Measurements from ENCODE around the gene IP6K1.

Gene IP6K1

GRCh38 chr3:49794926-49795905 is 8.9 kb upstream of the IP6K1 start:
- no peak overlapping the region for H3K27ac ChIP-seq (ENCODE audit: low read depth, low read length, poor library complexity, severe bottlenecking)
- H3F3A ChIP-seq (ENCODE audit: insufficient read depth, low read length) = no peaks in the 10 kb centered on the region
- H3K27me3 ChIP-seq (ENCODE audit: insufficient read depth, low read length) = no peaks in the 10 kb centered on the region; the same call in 1 of the 2 replicates
- H2AFZ ChIP-seq (ENCODE audit: low read length) = no peak overlapping the region
- no peaks in the 10 kb centered on the region for H3K9me3 ChIP-seq (ENCODE audit: low read length)
- H3K9me2 ChIP-seq (ENCODE audit: low read depth, low read length) = no peaks in the 10 kb centered on the region
- H3K9ac ChIP-seq (ENCODE audit: low read length) = no peak overlapping the region
- no peak overlapping the region for H3K4me2 ChIP-seq (ENCODE audit: low read length)
- H3K36me3 ChIP-seq (ENCODE audit: insufficient read depth, low read length) = no peaks in the 10 kb centered on the region
- H4K20me1 ChIP-seq (ENCODE audit: insufficient read depth, low read length) = no peaks in the 10 kb centered on the region
- no peak overlapping the region for H3K4me3 ChIP-seq (ENCODE audit: low read depth, low read length, poor library complexity, severe bottlenecking)
- no peaks in the 10 kb centered on the region for H3K4me1 ChIP-seq (ENCODE audit: insufficient read depth, low read length, severe bottlenecking)
- H3K79me2 ChIP-seq (ENCODE audit: insufficient read depth, low read length) = no peaks in the 10 kb centered on the region
- TF ChIP-seq EZH2 (IDR thresholded peaks at IDR 0.05; ENCODE audit: borderline replicate concordance, low read length) = no peak
- TF ChIP-seq, protein P1, sequence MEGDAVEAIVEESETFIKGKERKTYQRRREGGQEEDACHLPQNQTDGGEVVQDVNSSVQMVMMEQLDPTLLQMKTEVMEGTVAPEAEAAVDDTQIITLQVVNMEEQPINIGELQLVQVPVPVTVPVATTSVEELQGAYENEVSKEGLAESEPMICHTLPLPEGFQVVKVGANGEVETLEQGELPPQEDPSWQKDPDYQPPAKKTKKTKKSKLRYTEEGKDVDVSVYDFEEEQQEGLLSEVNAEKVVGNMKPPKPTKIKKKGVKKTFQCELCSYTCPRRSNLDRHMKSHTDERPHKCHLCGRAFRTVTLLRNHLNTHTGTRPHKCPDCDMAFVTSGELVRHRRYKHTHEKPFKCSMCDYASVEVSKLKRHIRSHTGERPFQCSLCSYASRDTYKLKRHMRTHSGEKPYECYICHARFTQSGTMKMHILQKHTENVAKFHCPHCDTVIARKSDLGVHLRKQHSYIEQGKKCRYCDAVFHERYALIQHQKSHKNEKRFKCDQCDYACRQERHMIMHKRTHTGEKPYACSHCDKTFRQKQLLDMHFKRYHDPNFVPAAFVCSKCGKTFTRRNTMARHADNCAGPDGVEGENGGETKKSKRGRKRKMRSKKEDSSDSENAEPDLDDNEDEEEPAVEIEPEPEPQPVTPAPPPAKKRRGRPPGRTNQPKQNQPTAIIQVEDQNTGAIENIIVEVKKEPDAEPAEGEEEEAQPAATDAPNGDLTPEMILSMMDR (IDR thresholded peaks at IDR 0.05; ENCODE audit: low read length) = no peak

DNA sequence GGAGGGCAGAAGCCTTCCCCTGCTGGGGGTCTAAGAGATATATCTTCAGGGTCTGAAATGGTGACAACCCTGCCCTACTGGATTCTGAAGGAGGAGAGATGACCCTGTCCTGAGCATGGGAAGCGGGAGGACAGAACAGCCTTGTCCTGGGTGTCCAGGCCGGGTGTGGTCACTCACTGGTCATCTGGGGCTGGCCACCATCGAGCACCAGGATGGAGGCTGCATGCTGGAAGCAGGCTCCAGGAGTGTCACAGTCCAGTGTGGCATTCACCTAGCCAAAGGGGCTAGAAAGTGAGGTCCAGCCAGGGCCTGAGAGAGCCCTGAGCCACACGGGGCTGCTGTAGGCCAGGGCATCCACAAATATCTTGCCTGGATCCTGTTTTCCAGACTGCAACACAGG is 8.1 kb upstream of the IP6K1 start:
- H3K79me2 ChIP-seq (ENCODE audit: insufficient read depth, low read length) = no peaks in the 10 kb centered on the region
- H4K20me1 ChIP-seq (ENCODE audit: insufficient read depth, low read length) = no peaks in the 10 kb centered on the region
- TF ChIP-seq, protein P1 (IDR thresholded peaks at IDR 0.05; ENCODE audit: low read length) = no peak
- no peak for TF ChIP-seq EZH2 (IDR thresholded peaks at IDR 0.05; ENCODE audit: borderline replicate concordance, low read length)
- no peak overlapping the region for H3K27ac ChIP-seq (ENCODE audit: low read depth, low read length, poor library complexity, severe bottlenecking)
- H3K4me2 ChIP-seq (ENCODE audit: low read length) = no peak overlapping the region
- H3F3A ChIP-seq (ENCODE audit: insufficient read depth, low read length) = no peaks in the 10 kb centered on the region
- no peaks in the 10 kb centered on the region for H3K36me3 ChIP-seq (ENCODE audit: insufficient read depth, low read length)
- H3K9me3 ChIP-seq (ENCODE audit: low read length) = no peaks in the 10 kb centered on the region
- H3K27me3 ChIP-seq (ENCODE audit: insufficient read depth, low read length) = no peaks in the 10 kb centered on the region; the same call in 1 of the 2 replicates
- peaks cover 6% of the 10 kb centered on the region for H3K4me1 ChIP-seq (ENCODE audit: insufficient read depth, low read length, severe bottlenecking)
- H3K9me2 ChIP-seq (ENCODE audit: low read depth, low read length) = no peaks in the 10 kb centered on the region
- H3K9ac ChIP-seq (ENCODE audit: low read length) = no peak overlapping the region
- H2AFZ ChIP-seq (ENCODE audit: low read length) = no peak overlapping the region
- no peak overlapping the region for H3K4me3 ChIP-seq (ENCODE audit: low read depth, low read length, poor library complexity, severe bottlenecking)

GRCh38 chr3:49793486-49794085 is 7.2 kb upstream of the IP6K1 start:
- peaks cover 7% of the 10 kb centered on the region for H3K4me1 ChIP-seq (ENCODE audit: insufficient read depth, low read length, severe bottlenecking)
- H3F3A ChIP-seq (ENCODE audit: insufficient read depth, low read length) = no peaks in the 10 kb centered on the region
- TF ChIP-seq, protein P1 (IDR thresholded peaks at IDR 0.05; ENCODE audit: low read length) = no peak
- no peak for TF ChIP-seq EZH2 (IDR thresholded peaks at IDR 0.05; ENCODE audit: borderline replicate concordance, low read length)
- no peaks in the 10 kb centered on the region for H3K36me3 ChIP-seq (ENCODE audit: insufficient read depth, low read length)
- H3K9me3 ChIP-seq (ENCODE audit: low read length) = no peaks in the 10 kb centered on the region
- no peaks in the 10 kb centered on the region for H4K20me1 ChIP-seq (ENCODE audit: insufficient read depth, low read length)
- no peak overlapping the region for H3K27ac ChIP-seq (ENCODE audit: low read depth, low read length, poor library complexity, severe bottlenecking)
- no peak overlapping the region for H3K4me2 ChIP-seq (ENCODE audit: low read length)
- H3K27me3 ChIP-seq (ENCODE audit: insufficient read depth, low read length) = no peaks in the 10 kb centered on the region; the same call in 1 of the 2 replicates
- no peaks in the 10 kb centered on the region for H3K9me2 ChIP-seq (ENCODE audit: low read depth, low read length)
- no peak overlapping the region for H2AFZ ChIP-seq (ENCODE audit: low read length)
- no peak overlapping the region for H3K4me3 ChIP-seq (ENCODE audit: low read depth, low read length, poor library complexity, severe bottlenecking)
- H3K9ac ChIP-seq (ENCODE audit: low read length) = no peak overlapping the region
- no peaks in the 10 kb centered on the region for H3K79me2 ChIP-seq (ENCODE audit: insufficient read depth, low read length)

Measured in OCI-LY1 (cell line).